WTC11 (cell line): Measurements from ENCODE around the gene PROM2. TPM values are rescaled to one million over a fixed set of nuclear protein-coding genes. Genes with fewer than 3 reads are reported as not detected.

Source experiments
- ATAC-seq: fragments of 200-7000 bp; cut with Tn5 transposase; 2 replicates; pipeline ENCODE4 v1.10.0; 2021; ENCODE audit warnings: mild to moderate bottlenecking, moderate library complexity
- Bru-seq: library from RNA; stranded (reverse); fragments of 400-500 nt; gene quantifications from one replicate; lab custom pipeline; 2021; lab: Mats Ljungman, UMichigan
- CTCF ChIA-PET: fragments of 300-600 bp; sonication (Branson Sonifier 250); formaldehyde crosslinking; loops from one replicate; lab custom pipeline; 2021; ENCODE audit warnings: antibody characterized with exemption; lab: Charles Lee
- POLR2A ChIA-PET: fragments of 350-600 bp; sonication (Branson Sonifier 250); formaldehyde crosslinking; loops from one replicate; lab custom pipeline; 2021; ENCODE audit warnings: antibody characterized with exemption; lab: Charles Lee
- DNase-seq: peaks from one replicate; pipeline ENCODE4 v3.0.0; 2021; ENCODE audit warnings: low spot score
- H3K27ac Mint-ChIP-seq: 2 replicates; pipeline ENCODE4 v1.8.0; 2021; ENCODE audit warnings: mixed read lengths
- H3K27me3 Mint-ChIP-seq: 2 replicates; pipeline ENCODE4 v1.8.0; 2021; ENCODE audit warnings: low read depth, mild to moderate bottlenecking, moderate library complexity, mixed read lengths
- H3K36me3 Mint-ChIP-seq: 2 replicates; pipeline ENCODE4 v1.8.0; 2021; ENCODE audit warnings: mixed read lengths
- H3K4me1 Mint-ChIP-seq: 2 replicates; pipeline ENCODE4 v1.8.0; 2022; ENCODE audit warnings: mixed read lengths
- H3K4me3 Mint-ChIP-seq: 2 replicates; pipeline ENCODE4 v1.8.0; 2021; ENCODE audit warnings: mild to moderate bottlenecking, moderate library complexity, mixed read lengths
- H3K9me3 Mint-ChIP-seq: 2 replicates; pipeline ENCODE4 v1.8.0; 2021; ENCODE audit warnings: mixed read lengths
- CTCF ChIP-seq: fragments of 200-600 bp; IDR thresholded peaks from 2 replicates; pipeline ENCODE4 v1.8.0; 2022; ENCODE audit warnings: antibody characterized with exemption
- ETV6 ChIP-seq: sonication (generic); formaldehyde crosslinking; IDR thresholded peaks from 2 replicates; pipeline ENCODE4 v1.8.1; 2022; ENCODE audit warnings: mild to moderate bottlenecking, missing genetic modification reagents
- GABPB1 ChIP-seq: sonication (generic); formaldehyde crosslinking; IDR thresholded peaks from 2 replicates; pipeline ENCODE4 v1.8.1; 2023; ENCODE audit warnings: mild to moderate bottlenecking, missing genetic modification reagents
- HMGA2 ChIP-seq: fragments of 250-450 bp; sonication (Bioruptor Pico); IDR thresholded peaks from 2 replicates; pipeline ENCODE4 v1.4.0; 2021; ENCODE audit warnings: mild to moderate bottlenecking, moderate library complexity
- HMGXB4 ChIP-seq: sonication (generic); formaldehyde crosslinking; IDR thresholded peaks from 2 replicates; pipeline ENCODE4 v1.8.1; 2023; ENCODE audit warnings: mild to moderate bottlenecking, moderate library complexity, missing genetic modification reagents
- IRF1 ChIP-seq: sonication (generic); formaldehyde crosslinking; IDR thresholded peaks from 2 replicates; pipeline ENCODE4 v1.8.0; 2023; ENCODE audit warnings: missing genetic modification reagents
- JUN ChIP-seq: sonication (generic); formaldehyde crosslinking; IDR thresholded peaks from 2 replicates; pipeline ENCODE4 v1.8.0; 2023; ENCODE audit warnings: mild to moderate bottlenecking, missing genetic modification reagents
- MAX ChIP-seq: sonication (generic); formaldehyde crosslinking; IDR thresholded peaks from 2 replicates; pipeline ENCODE4 v1.8.0; 2022; ENCODE audit warnings: mild to moderate bottlenecking, missing genetic modification reagents
- OVOL2 ChIP-seq: fragments of 250-450 bp; sonication (Bioruptor Pico); IDR thresholded peaks from 2 replicates; pipeline ENCODE4 v1.9.0; 2021; ENCODE audit warnings: mild to moderate bottlenecking, borderline replicate concordance
- SP1 ChIP-seq: sonication (generic); formaldehyde crosslinking; conservative IDR thresholded peaks from 2 replicates; pipeline ENCODE4 v1.8.1; 2022; ENCODE audit warnings: missing genetic modification reagents
- TEAD1 ChIP-seq: sonication (generic); formaldehyde crosslinking; IDR thresholded peaks from 2 replicates; pipeline ENCODE4 v1.8.0; 2022; ENCODE audit warnings: mild to moderate bottlenecking, missing genetic modification reagents
- TP53 ChIP-seq: sonication (generic); formaldehyde crosslinking; IDR thresholded peaks from 2 replicates; pipeline ENCODE4 v1.8.1; 2023; ENCODE audit warnings: mild to moderate bottlenecking, missing genetic modification reagents
- USF2 ChIP-seq: sonication (generic); formaldehyde crosslinking; IDR thresholded peaks from 2 replicates; pipeline ENCODE4 v1.8.1; 2023; ENCODE audit warnings: mild to moderate bottlenecking, missing genetic modification reagents, moderate library complexity
- ZNF263 ChIP-seq: sonication (generic); formaldehyde crosslinking; IDR thresholded peaks from 2 replicates; pipeline ENCODE4 v1.8.1; 2022; ENCODE audit warnings: low read depth, mild to moderate bottlenecking, moderate library complexity, missing genetic modification reagents
- ZNF416 ChIP-seq: fragments of 250-450 bp; sonication (Bioruptor Pico); IDR thresholded peaks from 2 replicates; pipeline ENCODE4 v1.9.0; 2021; ENCODE audit warnings: mild to moderate bottlenecking, inconsistent platforms
- long read RNA-seq, 3 experiments: library from RNA in 1 of 3; library from capped mRNA in 1 of 3; library from polyadenylated mRNA in 1 of 3; unstranded in 2 of 3; stranded (forward) in 1 of 3; transcript quantifications; one replicate each; pipeline ENCODE4 v2.0.0, GENCODE V29; 2021
- total RNA-seq: library from RNA; stranded (reverse); gene quantifications from 3 replicates; pipeline ENCODE4 v1.2.3, GENCODE V29; 2021

Gene PROM2
- total RNA-seq (7.9 to 11.8 TPM (median 8.3 TPM) in 3 replicates), Bru-seq, nascent RNA (percentile 45 among the genes with signal in this experiment)
- long read RNA-seq, experiment 1, full-length matches to known transcripts, result 4 of 8 reads
- long read RNA-seq, experiment 1, partial matches to known transcripts, result 0 of 8 reads
- long read RNA-seq, experiment 1, other reads (novel, unspliced or antisense), result 4 of 8 reads
- long read RNA-seq, experiment 2, partial matches to known transcripts, result 1 of 2 reads
- long read RNA-seq, experiment 2, other reads (novel, unspliced or antisense), result 1 of 2 reads
- long read RNA-seq, experiment 3, result 0 reads

GRCh38 chr2:95274291-95275150, at the start of gene PROM2:
Gene PROM2, plus strand, starts transcription at chr2:95274449. Its CDS starts 137 bp downstream, at chr2:95274586.
- 0 out of 2 replicates have a peak, but pooled peaks have one; percentile 26 for TF ChIP-seq TP53 (CRISPR knock-in tag)
- TF ChIP-seq USF2 (CRISPR knock-in tag), result peak; percentile 18; the same call in 1 of the 2 replicates
- TF ChIP-seq MAX, result 0 out of 2 replicates have a peak, but pooled peaks have one; percentile 40
- no peak for TF ChIP-seq TEAD1 (CRISPR knock-in tag)
- no peak for TF ChIP-seq JUN (CRISPR knock-in tag)
- no peak for TF ChIP-seq SP1 (CRISPR knock-in tag)
- peak; percentile 43; the same call in 1 of the 2 replicates for TF ChIP-seq ETV6 (CRISPR knock-in tag)
- no peak for TF ChIP-seq HMGA2
- POLR2A ChIA-PET, result interaction anchor here (0.8 kb wide), 1 partner anchor 21 kb away, joined by 5 read pairs; no protein-coding TSS in a partner anchor
- H3K27me3 Mint-ChIP-seq, result no peaks in the 10 kb centered on the region
- peak; percentile 76 for DNase-seq
- CTCF ChIA-PET, result interaction anchor here (0.7 to 5.6 kb wide), 7 partner anchors 41 to 196 kb away, joined by 3 to 60 read pairs (median 6); no protein-coding TSS in a partner anchor
- H3K36me3 Mint-ChIP-seq, result no peaks in the 10 kb centered on the region
- peak; percentile 87 for ATAC-seq
- peak within 1 kb of the TSS; percentile 26; the same call in 1 of the 2 replicates for H3K4me3 Mint-ChIP-seq
- H3K27ac Mint-ChIP-seq, result peak within 1 kb of the TSS; percentile 67; the same call in 1 of the 2 replicates
- no peaks in the 10 kb centered on the region for H3K9me3 Mint-ChIP-seq
- peaks cover 37% of the 10 kb centered on the region for H3K4me1 Mint-ChIP-seq

- CTCF ChIA-PET, result no interaction called here
- POLR2A ChIA-PET, result no interaction called here
- DNase-seq (no peak), ATAC-seq (no peak)
- H3K4me3 Mint-ChIP-seq, result no peak overlapping the region
- H3K27me3 Mint-ChIP-seq, result no peaks in the 10 kb centered on the region
- TF ChIP-seq IRF1 (CRISPR knock-in tag) (no peak), ZNF416 (CRISPR knock-in tag) (no peak)
- peaks cover 36% of the 10 kb centered on the region for H3K9me3 Mint-ChIP-seq
- H3K27ac Mint-ChIP-seq, result no peak overlapping the region
- H3K36me3 Mint-ChIP-seq, result peaks cover 26% of the 10 kb centered on the region
- H3K4me1 Mint-ChIP-seq, result no peaks in the 10 kb centered on the region
Measured at GRCh38 chr2:95225658-95226057, 48.6 kb upstream of the PROM2 start.

GRCh38 chr2:95231723-95232122, 42.5 kb upstream of the PROM2 start:
- DNase-seq (peak; percentile 94), ATAC-seq (peak; percentile 91)
- CTCF ChIA-PET, result interaction anchor here (0.6 to 4.2 kb wide), 54 partner anchors 8 to 1025 kb away, joined by 3 to 107 read pairs (median 6); partner anchors contain the start of genes ANKRD36C, KCNIP3, MRPS5 and PROM2
- POLR2A ChIA-PET, result no interaction called here
- Mint-ChIP-seq H3K9me3 (peaks cover 16% of the 10 kb centered on the region), H3K27me3 (no peaks in the 10 kb centered on the region), H3K4me3 (no peak overlapping the region), H3K36me3 (0 out of 2 replicates have a peak, but pooled peaks cover 3% of the 10 kb centered on the region), H3K4me1 (no peaks in the 10 kb centered on the region), H3K27ac (no peak overlapping the region)
- TF ChIP-seq ZNF263 (CRISPR knock-in tag), result no peak
- TF ChIP-seq GABPB1 (CRISPR knock-in tag), result peak; percentile 48; the same call in 1 of the 2 replicates
- TF ChIP-seq OVOL2 (CRISPR knock-in tag), result no peak
- no peak for TF ChIP-seq HMGXB4 (CRISPR knock-in tag)
- no peak for TF ChIP-seq SP1 (CRISPR knock-in tag)
- peak; percentile 69 for TF ChIP-seq CTCF
